ENCODE measurements around the gene ZNF598.

ZNF598 gene

DNA sequence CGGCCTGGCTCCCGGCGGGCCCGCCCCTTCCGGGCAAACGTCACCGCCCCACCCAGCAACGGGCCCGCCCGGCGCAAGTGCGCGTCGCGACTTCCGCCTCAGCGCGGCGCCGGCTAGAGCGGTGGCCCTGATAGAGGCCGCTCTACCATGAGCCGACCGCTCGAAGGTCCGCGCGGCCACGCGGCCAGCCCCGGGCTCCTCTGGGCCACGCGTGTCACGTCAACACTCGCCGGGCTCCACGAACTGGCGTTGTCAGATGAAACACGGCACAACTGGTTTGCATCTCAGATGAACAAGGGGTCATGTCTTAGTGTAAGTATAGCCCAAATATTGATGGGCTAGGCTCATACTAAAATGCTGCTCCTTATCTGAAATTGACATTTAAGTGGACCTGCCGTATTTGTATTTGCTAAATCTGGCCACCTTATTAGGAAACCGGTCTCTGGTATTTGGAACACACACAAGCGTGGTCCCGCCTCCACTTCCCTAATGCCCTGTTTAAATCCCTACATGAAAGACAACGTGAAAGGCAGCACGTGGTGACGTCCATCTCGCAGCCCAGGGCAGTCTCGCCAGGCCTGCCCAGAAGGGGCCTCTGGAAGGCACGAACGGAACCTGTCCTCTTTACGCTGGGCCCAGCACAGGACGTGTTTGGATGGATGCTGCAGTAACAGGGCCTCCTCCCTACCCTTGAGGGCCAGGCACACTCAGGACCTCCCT is at the start of gene ZNF598:
ZNF598 (minus strand) TSS at position 31 of the 720 bp plus-strand sequence.
- in situ Hi-C loops (cut with MboI; ENCODE audit: low sequenced_read_pairs): loop anchor here (25.0 kb wide), 1 partner anchor 127 kb away; the partner anchor contains the start of genes PKD1 and RAB26

DNA sequence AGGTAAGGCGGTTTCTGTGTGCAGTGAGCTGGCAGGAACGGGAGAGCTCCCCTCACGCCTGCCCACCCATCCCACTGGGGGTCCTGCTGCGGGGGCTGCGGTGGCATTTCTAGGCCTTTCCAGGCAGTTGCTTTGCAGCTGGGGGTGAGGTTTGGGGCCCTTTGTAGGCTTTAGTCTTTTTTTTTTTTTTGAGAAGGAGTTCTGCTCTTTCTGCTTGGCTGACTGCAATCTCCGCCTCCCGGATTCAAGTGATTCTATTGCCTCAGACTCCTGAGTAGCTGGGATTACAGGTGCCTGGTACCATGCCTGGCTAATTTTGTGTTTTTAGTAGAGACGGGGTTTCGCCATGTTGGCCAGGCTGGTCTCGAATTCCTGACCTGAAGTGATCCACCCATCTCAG is 49.3 kb upstream of the ZNF598 start:
- in situ Hi-C loops (cut with MboI; ENCODE audit: low sequenced_read_pairs): no loop called here

DNA sequence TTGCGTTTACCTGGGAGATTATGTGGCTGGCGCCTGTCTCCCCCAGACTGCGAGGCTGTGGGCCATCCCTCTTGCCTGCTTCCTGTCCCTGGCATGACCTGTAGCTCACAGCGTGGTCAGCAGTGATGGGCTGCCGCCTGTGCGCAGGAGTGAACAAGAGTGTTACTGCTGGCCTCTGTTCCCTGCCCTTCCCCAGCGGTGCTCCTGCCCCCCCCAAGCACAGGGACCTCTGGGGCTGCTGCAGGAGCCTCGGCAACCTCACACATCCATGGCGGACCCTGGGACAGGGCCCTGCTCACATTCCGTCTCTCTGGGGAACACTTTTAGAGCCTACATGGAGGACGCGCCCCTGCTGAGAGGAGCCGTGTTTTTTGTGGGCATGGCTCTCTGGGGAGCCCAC is 48.8 kb upstream of the ZNF598 start:
- in situ Hi-C loops (cut with MboI; ENCODE audit: low sequenced_read_pairs): no loop called here

DNA sequence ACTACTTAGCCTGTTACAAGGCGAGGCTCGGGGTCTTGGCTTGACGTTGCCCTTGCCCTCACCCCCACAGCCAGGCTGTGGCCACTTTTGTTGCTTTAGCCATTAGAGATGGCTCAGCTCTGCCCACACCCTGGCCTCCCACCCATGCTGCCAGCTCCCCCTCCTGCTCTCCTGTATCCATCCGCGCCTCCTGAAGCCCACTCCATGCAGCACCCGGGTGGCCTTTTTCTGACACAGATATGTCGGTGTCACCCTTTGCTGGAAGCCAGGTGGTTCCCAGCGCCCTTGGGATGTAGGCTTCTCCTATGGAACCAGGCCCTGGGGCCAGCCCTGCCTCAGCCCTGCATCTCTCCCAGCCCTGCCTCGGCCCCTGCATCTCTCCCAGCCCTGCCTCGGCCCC is 47.8 kb upstream of the ZNF598 start:
- in situ Hi-C loops (cut with MboI; ENCODE audit: low sequenced_read_pairs): no loop called here

DNA sequence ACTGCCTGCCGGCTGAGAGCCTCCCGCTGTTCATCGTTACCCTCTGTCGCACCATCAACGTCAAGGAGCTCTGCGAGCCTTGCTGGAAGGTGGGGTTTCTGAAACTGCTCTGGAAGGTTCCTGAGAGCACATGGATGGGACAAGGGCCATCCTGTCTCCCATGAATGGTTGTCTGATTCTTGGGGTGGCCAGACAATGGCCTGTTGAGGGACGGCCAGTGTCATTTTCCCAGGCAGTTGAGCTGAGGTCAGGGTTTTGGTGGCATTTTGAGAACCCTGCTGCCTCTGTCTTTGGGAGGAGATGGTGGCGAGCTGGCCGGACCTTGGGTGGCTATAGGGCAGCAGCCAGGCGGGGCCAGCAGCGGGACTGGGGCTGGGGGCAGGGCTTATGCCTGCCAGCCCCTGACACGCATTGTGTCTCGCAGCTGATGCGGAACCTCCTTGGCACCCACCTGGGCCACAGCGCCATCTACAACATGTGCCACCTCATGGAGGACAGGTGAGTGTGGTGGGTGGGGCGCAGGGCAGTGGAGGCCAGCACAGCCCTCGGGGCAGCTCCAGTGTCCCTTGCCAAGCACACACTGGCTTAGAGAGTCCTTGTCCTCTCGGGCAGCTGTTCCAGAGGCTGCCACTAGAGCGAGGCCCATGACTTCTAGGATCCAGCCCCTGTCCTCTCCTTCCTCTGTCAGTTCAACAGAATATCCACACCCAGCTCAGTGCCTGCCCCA is 47.2 kb upstream of the ZNF598 start:
- in situ Hi-C loops (cut with MboI; ENCODE audit: low sequenced_read_pairs): no loop called here

DNA sequence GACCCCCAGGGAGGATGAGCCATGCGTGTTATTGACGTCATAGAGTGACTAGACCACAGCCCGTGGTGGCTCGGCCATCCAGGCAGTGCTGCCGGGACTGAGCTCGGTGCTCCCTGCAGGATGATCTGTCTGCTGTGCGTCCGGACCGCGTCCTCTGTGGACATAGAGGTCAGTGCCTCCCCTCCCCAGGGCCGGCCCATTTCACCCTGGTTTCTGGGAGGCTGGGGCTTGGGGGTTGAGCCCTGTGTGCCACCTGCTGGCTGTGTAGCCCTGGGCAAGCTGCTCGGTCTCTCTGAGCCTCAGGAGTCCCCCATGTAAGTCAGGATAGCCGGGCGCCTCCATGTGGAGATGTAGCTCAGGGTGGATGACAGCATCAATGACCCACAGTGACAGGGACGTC is 46.5 kb upstream of the ZNF598 start:
- in situ Hi-C loops (cut with MboI; ENCODE audit: low sequenced_read_pairs): no loop called here

DNA sequence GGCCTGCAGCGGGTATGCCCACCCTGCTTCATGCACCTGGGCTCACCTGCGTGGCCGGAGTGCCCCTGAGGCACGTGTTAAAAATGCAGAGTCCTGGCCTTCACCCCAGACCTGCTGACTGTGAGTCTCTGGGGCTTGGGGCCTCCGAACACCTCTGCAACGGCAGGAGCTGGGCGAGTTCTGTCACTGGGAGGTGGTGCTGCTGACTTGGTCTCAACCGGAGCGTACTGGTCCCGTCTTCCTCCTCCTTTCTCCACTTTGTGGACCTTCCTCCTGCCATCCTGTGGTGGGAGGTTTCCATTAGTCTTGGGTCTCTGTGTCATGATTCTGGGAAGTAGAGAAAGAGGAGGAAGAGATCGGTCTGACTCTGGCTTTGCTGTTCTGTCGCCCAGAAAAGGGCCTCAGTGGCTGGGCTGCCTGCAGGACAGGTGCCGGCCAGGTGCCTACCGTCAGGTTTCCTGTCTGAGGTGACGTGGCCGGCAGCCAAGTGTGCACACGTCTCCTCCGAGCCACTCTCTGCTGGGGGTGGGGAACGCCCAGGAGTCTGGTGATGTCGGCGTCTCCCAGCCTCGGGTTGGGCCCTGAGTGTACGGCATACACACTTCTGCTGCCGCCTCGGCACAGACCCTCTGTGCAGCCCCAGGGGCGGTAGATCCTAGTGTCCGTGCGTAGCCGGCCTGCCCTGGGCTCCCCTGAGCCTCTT is 45.1 kb upstream of the ZNF598 start:
- in situ Hi-C loops (cut with MboI; ENCODE audit: low sequenced_read_pairs): no loop called here

DNA sequence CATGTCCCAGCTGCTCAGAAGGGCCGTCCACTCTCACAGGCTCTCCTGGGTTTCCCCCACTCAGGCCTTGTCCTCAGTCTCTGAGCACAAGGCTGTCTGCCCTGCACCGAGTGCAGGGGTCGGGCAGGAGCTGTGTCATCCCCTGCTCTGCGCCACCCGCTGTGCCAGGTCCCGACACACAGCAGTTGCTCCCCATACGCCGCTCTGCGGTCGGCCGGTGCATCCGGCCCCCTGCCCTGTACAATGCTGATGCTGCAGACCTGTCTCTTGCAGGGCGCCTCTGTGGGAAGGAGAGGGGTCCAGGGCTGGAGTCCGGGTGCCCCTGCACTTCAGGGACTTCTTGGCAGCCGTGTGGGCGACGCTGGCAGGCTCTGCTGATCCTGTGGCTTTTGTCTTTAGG is 44.3 kb upstream of the ZNF598 start:
- in situ Hi-C loops (cut with MboI; ENCODE audit: low sequenced_read_pairs): no loop called here

DNA sequence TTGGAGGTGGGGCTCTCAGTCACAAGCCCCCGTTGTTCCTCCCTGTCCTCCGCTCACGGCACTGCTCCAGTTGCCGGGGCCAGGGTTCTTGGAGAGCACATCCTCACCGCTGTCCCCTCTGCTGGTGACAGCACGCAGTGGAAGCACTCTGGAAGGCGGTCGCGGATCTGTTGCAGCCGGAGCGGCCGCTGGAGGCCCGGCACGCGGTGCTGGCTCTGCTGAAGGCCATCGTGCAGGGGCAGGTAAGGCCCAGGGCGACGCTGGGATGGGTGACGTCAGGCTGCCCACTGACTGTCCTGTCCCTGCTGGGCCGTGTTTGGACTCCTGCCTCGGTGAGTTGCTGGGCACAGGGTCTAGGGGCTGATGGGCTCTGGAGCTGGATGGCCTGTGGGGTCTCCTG is 43.6 kb upstream of the ZNF598 start:
- in situ Hi-C loops (cut with MboI; ENCODE audit: low sequenced_read_pairs): no loop called here

DNA sequence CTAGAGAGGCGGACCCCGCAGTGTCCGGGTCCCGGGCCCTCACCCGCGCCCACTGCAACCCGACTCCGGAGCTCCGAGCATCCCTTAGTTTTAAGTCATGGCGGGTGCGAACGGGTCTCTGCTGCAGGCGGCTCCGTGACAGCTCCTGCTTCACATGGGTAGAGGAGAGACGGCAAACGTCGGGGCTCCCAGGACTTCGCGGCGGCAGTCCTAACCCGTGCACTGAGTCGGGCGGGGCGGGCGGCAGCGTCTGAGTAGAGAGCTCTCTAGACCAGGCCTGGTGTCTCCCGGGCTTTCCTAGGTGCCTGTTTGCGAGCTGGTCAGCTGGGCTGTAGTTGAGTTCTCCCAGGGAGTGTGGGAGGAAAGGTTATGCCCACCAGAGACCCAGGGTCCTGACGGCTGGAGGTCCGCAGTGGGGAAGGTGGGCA is 38.5 kb upstream of the ZNF598 start:
- in situ Hi-C loops (cut with MboI; ENCODE audit: low sequenced_read_pairs): no loop called here

DNA sequence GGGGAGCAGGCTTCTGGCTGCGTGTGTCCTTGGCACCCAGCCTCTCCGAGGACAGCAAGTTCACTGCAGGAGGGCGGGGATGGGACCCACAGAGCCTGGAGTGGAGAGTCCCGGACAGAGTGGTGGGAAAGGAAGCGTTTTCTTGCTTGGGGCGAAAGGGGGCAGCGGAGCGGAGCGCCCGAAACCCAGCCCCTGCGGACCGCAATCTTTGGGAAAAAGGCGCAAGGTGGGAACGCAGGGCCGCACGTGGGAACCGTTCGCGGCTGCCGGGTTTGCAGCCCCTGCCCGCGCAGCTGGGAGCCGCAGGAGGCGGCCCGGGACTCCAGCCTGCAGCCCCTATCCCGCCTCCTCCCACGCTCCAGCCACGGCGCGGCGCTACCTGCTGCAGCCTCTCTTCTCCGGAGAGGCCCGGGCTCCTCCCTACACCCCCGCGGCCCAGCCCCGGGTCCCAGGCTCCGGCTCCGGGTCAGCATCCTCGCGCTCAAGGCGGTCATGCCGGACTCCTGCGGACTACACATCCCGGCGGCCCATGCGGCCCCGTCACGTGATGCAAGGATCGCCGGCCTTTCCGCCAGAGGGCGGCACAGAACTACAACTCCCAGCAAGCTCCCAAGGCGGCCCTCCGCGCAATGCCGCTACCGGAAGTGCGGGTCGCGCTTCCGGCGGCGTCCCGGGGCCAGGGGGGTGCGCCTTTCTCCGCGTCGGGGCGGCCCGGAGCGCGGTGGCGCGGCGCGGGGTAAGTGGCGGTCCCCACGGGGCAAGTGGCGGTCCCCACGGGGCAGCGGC is 37.9 kb upstream of the ZNF598 start, which contains the start of the genes NTHL1 and TSC2:
NTHL1 (minus strand) TSS at position 505 of the 786 bp plus-strand sequence; CDS start at position 494, 11 bp downstream.
TSC2 (plus strand) TSS at position 656 of the 786 bp plus-strand sequence. CDS start 631 bp downstream, outside the sequence.
- in situ Hi-C loops (cut with MboI; ENCODE audit: low sequenced_read_pairs): no loop called here

DNA sequence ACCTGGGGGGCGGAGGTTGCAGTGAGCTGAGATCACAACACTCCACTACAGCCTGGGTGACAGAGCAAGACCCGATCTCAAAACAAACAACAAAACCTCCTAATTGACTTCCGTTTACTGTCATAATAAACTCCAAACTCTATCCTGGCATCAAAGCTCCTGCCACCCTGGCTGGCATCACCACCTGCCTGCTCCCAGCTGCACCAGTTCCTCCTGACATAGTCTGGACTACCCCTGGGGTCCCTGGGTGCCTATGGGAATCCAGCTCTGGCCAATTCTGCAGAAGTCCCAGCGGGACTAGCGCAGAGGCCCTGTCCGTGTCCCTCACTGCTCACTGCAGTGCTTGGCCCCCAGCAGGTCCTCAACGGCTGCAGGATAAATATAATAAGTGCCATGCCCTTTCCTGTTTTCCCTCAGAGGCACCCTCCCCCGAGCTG is 37.3 kb upstream of the ZNF598 start:
- in situ Hi-C loops (cut with MboI; ENCODE audit: low sequenced_read_pairs): no loop called here

DNA sequence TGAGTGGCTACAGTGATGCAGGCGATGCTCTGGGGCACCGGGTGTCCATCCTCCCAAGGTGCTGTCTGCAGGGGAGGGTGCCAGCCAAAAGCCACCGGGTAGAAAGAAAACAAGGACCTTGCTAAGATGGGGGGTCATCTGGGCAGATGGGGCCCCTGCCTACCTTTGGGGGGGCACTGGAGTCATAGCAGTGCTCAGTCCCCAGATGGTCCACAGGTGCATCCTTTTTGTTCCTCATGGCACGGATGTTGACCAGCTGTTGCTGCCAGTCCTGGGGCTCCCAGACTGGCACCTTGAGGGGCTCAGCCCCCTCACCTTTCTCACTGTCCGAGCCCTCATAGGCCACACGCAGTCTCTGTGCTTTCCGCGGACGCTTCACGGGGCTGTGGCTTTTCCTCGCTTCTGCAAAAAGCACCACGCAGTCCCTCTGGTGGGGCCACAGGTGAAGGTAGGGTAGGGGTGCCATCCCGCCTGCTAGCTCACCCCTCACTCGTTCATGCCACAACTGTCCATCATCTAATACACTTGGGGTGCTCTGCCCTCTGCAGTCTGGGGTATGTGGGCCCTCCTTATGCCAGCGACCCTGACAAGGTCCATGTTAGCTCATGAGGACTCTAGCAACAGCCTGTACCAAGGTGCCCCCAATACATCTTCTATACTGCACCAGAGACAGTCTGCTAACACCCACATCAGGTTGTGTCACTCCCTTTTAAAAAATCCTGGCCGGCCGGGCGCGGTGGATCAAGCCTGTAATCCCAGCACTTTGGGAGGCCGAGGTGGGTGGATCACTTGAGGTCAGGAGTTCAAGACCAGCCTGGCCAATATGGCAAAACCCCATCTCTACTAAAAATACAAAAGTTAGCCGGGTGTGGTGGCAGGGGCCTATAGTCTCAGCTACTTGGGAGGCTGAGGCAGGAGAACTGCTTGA is 36.6 kb upstream of the ZNF598 start:
- in situ Hi-C loops (cut with MboI; ENCODE audit: low sequenced_read_pairs): no loop called here

DNA sequence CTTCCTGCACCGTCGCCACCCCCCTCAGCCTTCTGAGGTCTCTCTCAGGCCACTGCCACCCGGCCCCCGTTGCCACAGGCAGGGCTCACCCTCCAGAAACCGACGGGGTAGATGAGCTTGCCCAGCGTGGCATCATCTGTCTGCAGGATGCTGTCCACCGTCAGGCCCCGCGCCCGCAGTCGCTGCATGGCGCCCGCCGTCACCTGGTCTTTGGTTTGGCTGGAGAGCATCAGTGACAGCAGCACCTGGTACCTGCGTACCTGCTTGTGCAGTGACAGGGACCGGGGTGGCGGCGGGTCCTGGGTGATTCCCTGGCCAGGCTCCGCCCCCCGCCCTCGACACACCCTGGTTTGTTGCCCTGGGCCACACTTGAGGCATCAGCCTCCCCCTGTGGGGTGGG is 34.9 kb upstream of the ZNF598 start:
- in situ Hi-C loops (cut with MboI; ENCODE audit: low sequenced_read_pairs): no loop called here

DNA sequence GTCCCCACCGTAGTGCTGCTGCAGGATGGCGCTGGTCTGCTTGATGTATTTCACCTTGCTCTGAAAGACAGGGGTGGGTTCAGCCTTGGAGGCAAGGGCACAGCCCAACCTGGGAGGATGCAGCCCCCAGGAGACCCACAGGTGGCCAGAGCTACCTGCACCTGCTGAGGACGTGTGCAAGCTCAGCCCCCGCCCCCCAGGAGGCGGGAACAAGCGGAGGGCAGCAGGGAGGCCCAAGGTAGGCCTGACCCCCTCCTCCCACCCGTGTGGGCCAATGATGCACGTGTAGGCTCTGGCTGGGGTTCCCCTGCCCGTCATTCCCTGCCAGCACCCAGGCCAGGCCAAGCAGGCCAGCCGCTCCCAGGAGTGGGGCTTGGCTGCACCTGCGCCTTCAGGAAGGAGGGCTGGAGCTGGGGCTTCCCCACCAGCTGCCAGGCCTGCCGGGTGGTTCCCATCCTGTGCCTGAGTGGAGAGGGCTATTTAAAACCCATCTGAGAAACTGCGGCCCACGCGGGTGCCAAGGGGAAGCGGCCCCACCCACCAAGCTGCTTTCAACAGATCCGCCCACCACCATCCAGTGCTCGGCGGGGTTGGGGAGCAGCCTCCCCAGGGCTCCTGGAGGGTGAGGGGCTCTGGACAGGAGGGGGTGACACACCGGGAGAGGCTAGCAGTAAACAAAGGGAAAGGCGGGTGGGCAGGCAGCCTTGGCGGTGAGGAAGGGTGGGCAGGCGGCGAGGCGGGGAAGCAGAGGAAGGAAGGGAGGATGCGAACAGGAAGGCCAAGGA is 34.2 kb upstream of the ZNF598 start:
- in situ Hi-C loops (cut with MboI; ENCODE audit: low sequenced_read_pairs): no loop called here

DNA sequence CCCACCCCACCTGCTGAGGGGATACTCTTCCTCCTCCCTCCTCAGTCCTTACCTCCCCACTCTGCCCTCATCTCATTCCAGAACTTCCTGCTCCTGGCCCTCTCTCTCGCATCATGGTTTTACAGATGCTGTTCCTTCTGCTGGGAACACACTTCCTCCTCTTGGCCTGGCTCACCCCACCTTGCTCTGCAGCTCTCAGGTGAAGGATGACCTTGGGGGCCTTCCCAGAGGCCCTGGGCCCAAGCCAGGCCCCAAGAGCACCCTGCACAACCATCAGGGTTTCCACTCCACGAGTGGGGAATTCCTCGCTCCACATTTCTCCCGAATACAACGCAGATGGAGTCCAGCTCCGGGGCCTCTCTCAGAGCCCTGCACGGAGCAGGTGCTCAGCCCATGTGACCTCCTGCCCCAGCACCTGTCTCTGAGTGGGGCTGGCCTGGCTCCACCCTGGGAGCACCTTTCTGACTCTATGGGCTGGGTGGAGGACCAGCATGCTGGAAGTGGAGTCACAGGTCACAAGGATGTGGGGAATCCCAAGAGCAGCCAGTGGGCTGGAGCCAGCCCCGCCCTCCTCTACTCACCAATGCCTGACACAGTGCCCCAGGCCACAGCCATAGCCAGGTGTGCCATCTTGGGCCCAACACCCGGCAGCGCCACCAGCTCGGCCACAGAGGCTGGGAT is 33.5 kb upstream of the ZNF598 start:
- in situ Hi-C loops (cut with MboI; ENCODE audit: low sequenced_read_pairs): no loop called here

DNA sequence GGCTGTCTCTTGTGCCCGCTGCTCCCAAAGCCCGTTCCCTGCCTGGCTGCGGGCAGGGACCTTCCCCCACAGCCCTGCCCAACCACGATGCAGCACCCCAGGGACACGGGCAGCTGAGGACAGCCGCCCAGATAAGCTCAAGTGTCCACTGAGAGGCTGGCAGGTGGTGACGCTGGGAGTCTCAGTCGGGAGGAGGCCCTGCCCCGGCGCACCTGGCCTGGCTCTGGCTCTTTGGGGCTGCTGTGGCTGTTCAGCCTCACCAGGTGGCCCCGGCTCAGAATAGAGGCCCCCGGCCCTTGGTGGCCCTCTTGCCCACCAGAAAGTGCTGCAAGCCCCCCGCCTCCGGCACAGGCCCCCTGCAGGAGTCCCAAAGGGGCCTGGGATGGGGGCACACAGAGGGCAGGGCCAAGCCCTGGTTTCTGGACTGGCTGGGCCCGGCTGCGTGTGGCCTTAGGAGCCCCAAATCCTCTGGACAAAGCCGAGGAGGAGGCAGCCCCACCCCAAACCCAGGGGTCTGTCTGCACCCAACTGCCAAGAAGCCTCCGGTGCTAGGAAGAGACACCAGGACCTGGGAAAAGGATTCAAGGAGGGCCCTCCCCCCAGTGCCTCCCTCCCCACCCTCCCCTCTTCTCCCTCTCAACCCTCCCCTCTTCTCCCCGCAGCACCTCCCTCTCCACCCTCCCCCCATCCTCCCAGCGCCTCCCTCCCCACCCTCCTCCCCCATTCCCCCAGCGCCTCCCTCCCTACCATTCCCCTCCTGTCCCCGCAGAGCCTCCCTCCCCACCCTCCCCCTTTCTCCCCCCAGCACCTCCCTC is 32.8 kb upstream of the ZNF598 start:
- in situ Hi-C loops (cut with MboI; ENCODE audit: low sequenced_read_pairs): no loop called here

Measured in HL-60/S4 treated with phorbol 12-myristate 13-acetate at 8.2 ng/mL for 4 days and 3 days (cell line).